Endothelial cell (in vitro differentiated cells): ENCODE measurements around the gene RASA3. TPM values are rescaled to one million over a fixed set of nuclear protein-coding genes. Genes with fewer than 3 reads are reported as not detected.

ENCODE experiments used
- DNase-seq: peaks from one replicate; pipeline ENCODE4 v3.0.0; 2021; ENCODE audit warnings: low spot score
- H3K27ac Mint-ChIP-seq: one replicate; pipeline ENCODE4 v1.8.0; 2021; ENCODE audit warnings: mixed read lengths, inconsistent platforms; ENCODE audit not compliant: unreplicated experiment
- H3K27me3 Mint-ChIP-seq: one replicate; pipeline ENCODE4 v1.8.0; 2021; ENCODE audit warnings: mild to moderate bottlenecking, moderate library complexity, mixed read lengths, inconsistent platforms; ENCODE audit not compliant: unreplicated experiment
- H3K36me3 Mint-ChIP-seq: one replicate; pipeline ENCODE4 v1.8.0; 2021; ENCODE audit warnings: mild to moderate bottlenecking, low read depth, mixed read lengths, inconsistent platforms; ENCODE audit not compliant: unreplicated experiment
- H3K4me1 Mint-ChIP-seq: one replicate; pipeline ENCODE4 v1.8.0; 2021; ENCODE audit warnings: mild to moderate bottlenecking, mixed read lengths, inconsistent platforms; ENCODE audit not compliant: unreplicated experiment
- H3K4me3 Mint-ChIP-seq: one replicate; pipeline ENCODE4 v1.8.0; 2021; ENCODE audit warnings: mild to moderate bottlenecking, mixed read lengths, inconsistent platforms; ENCODE audit not compliant: unreplicated experiment
- H3K9me3 Mint-ChIP-seq: one replicate; pipeline ENCODE4 v1.8.0; 2021; ENCODE audit warnings: mixed read lengths, inconsistent platforms; ENCODE audit not compliant: unreplicated experiment
- CTCF ChIP-seq: fragments of 200-600 bp; sonication (generic); IDR thresholded peaks from one replicate; pipeline ENCODE4 v1.5.0; 2021; ENCODE audit warnings: antibody characterized with exemption; ENCODE audit not compliant: unreplicated experiment
- total RNA-seq: library from RNA; stranded (reverse); fragmentation: NEBNext Ultra II Directional; extraction: Animal tissue kit (Norgen Biotek cat#: 25700); gene quantifications from one replicate; pipeline ENCODE4 v1.2.1, GENCODE V29; 2021; ENCODE audit not compliant: unreplicated experiment

Gene RASA3
- total RNA-seq, 1 donor from 2014 or later = 34.0 TPM

- Mint-ChIP-seq H3K27ac (peak overlapping the region; percentile 13), H3K27me3 (peaks cover 10% of the 10 kb centered on the region), H3K4me3 (no peak overlapping the region), H3K9me3 (peaks cover 5% of the 10 kb centered on the region), H3K36me3 (peaks cover 31% of the 10 kb centered on the region), H3K4me1 (peaks cover 3% of the 10 kb centered on the region)
- DNase-seq = no peak
- no peak for TF ChIP-seq CTCF
Measured at GRCh38 chr13:113982296-113982661, 150.1 kb downstream of the RASA3 start.

- Mint-ChIP-seq H3K4me1 (peaks cover 3% of the 10 kb centered on the region), H3K27ac (no peak overlapping the region), H3K27me3 (peaks cover 10% of the 10 kb centered on the region), H3K36me3 (peaks cover 31% of the 10 kb centered on the region), H3K9me3 (peaks cover 5% of the 10 kb centered on the region), H3K4me3 (no peak overlapping the region)
- no peak for DNase-seq
- no peak for TF ChIP-seq CTCF
Measured at GRCh38 chr13:113981611-113982295, 150.7 kb downstream of the RASA3 start.

GRCh38 chr13:113981194-113981605, 151.2 kb downstream of the RASA3 start:
- peaks cover 10% of the 10 kb centered on the region for H3K27me3 Mint-ChIP-seq
- H3K9me3 Mint-ChIP-seq = peaks cover 5% of the 10 kb centered on the region
- DNase-seq = no peak
- H3K4me1 Mint-ChIP-seq = peaks cover 3% of the 10 kb centered on the region
- H3K36me3 Mint-ChIP-seq = peaks cover 31% of the 10 kb centered on the region
- no peak overlapping the region for H3K4me3 Mint-ChIP-seq
- TF ChIP-seq CTCF = no peak
- H3K27ac Mint-ChIP-seq = no peak overlapping the region

- Mint-ChIP-seq H3K4me1 (peaks cover 3% of the 10 kb centered on the region), H3K9me3 (peaks cover 5% of the 10 kb centered on the region), H3K36me3 (peaks cover 35% of the 10 kb centered on the region), H3K27me3 (peaks cover 13% of the 10 kb centered on the region), H3K4me3 (peak overlapping the region; percentile 84), H3K27ac (peak overlapping the region; percentile 20)
- DNase-seq = no peak
- no peak for TF ChIP-seq CTCF
Measured at GRCh38 chr13:113980489-113981064, 151.8 kb downstream of the RASA3 start.

GRCh38 chr13:113979791-113980471, 152.5 kb downstream of the RASA3 start:
- Mint-ChIP-seq H3K4me1 (peaks cover 3% of the 10 kb centered on the region), H3K36me3 (peaks cover 36% of the 10 kb centered on the region), H3K27me3 (peaks cover 13% of the 10 kb centered on the region)

More at GRCh38 chr13:113979791-113980471, 152.5 kb downstream of the RASA3 start:
- Mint-ChIP-seq H3K9me3 (peaks cover 5% of the 10 kb centered on the region), H3K4me3 (peak overlapping the region; percentile 84), H3K27ac (peak overlapping the region; percentile 20)
- TF ChIP-seq CTCF = no peak
- DNase-seq = no peak
